ENCODE measurements around the gene SERHL2. TPM values are rescaled to one million over a fixed set of nuclear protein-coding genes. Genes with fewer than 3 reads are reported as not detected.
"Not testable (repeated sequence)": the region's sequence is repeated elsewhere in the genome, so short reads cannot be mapped to it uniquely, and the experiment has no call there.

Gene SERHL2, protein sequence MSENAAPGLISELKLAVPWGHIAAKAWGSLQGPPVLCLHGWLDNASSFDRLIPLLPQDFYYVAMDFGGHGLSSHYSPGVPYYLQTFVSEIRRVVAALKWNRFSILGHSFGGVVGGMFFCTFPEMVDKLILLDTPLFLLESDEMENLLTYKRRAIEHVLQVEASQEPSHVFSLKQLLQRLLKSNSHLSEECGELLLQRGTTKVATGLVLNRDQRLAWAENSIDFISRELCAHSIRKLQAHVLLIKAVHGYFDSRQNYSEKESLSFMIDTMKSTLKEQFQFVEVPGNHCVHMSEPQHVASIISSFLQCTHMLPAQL
- total RNA-seq, result 0.73 TPM

DNA sequence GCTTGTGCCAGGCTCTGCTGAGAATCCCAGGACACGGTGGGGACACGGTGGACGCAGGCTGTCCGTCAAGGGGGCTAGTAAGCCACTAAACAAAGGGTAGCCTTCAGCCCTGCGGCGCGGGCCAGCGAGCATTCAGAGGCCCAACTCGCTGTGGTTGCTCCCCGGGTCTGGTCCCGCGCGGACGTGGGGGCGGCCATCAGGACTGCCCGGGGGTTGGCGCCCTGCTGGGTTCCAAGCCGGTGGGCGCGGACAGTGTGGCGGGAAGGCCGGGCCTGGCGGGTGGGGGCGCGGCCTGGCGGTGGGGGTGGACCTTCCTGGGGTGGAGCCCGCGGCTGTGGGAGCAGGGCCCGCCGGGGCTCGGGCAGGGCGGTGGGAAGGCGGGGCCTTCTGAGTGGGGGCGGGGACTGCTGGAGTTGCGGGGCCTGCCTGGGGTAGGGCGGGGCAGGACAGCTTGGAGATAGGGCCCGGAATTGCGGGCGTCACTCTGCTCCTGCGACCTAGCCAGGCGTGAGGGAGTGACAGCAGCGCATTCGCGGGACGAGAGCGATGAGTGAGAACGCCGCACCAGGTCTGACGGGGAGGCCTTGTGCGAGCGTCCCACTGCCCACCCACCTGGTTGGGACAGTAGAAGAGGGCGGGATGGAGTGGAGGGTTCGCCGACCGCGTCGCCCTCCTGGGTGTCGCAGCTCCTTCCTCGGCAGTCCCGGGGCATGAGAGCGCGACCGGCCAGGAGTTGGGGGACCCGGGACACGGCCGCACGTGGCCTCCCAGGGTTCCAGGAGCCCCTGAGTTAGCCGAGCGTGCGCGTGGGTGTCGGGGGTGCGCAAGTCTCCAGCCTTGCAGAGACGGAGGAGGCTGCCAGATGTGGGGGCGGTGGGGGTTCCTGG is at the start of gene SERHL2:
TSS of gene SERHL2 (plus strand) at position 482 of the 887 bp plus-strand sequence. CDS start at position 547, 65 bp downstream.
- peak within 1 kb of the TSS; percentile 31 for H3K4me3 ChIP-seq (ENCODE audit: low read length)
- H3K27me3 ChIP-seq (ENCODE audit: insufficient read depth, low read length), result no peaks in the 10 kb centered on the region
- H3K4me1 ChIP-seq (ENCODE audit: insufficient read depth, low read length), result peaks cover 18% of the 10 kb centered on the region
- no peaks in the 10 kb centered on the region for H3K9me3 ChIP-seq (ENCODE audit: low read depth, low read length)

DNA sequence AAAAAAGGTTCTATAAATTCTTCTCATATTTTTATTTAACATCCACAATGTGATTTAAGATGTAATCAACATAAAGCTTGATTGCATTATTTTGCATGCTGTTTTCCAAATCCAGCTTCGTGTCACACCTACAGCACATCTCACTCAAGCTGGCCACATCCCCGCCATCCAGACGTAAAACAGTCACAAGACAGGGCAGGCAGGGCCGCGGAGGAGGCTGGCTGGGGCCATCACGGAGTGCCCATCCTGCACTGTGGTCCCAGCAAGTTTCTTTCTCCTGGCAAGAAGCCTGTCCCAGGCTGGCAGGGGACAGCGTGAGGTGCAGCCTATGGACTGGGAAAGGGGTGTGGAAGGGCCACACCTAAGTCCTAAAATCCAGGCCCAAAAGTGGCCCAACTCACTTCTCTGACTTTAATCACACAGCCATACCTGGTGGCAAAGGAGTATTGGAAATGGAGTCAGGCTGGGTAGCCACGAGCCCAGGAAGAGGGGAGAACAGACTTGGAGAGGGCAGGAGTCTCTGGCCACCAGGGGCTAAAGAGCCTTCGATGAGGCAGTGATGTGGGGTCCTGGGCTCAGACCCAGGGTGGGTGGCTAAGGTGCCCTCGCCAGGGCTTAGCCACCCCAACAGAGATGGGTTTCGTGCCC is 45.3 kb upstream of the SERHL2 start:
- H3K4me1 ChIP-seq (ENCODE audit: insufficient read depth, low read length); H3K27me3 ChIP-seq (ENCODE audit: insufficient read depth, low read length); H3K4me3 ChIP-seq (ENCODE audit: low read length); H3K9me3 ChIP-seq (ENCODE audit: low read depth, low read length): not testable (repeated sequence)

DNA sequence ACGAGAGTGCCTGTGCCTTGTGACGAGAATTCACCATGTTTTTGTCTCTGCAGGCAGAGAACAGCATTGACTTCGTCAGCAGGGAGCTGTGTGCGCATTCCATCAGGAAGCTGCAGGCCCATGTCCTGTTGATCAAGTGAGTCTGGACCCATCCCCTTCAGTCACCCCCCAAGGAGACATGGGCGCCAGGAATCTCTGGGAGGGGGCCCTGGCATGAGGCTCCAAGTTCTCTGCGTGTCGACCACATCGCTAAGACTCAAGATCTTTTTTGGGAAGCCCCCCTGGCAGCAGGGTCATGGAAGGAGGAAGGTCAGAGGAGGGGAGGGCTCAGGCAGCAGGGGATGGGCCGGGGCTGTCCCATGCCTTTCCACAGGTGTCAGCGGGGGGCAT is 44.8 kb upstream of the SERHL2 start:
- not testable (repeated sequence) for H3K4me3 ChIP-seq (ENCODE audit: low read length); H3K9me3 ChIP-seq (ENCODE audit: low read depth, low read length); H3K4me1 ChIP-seq (ENCODE audit: insufficient read depth, low read length); H3K27me3 ChIP-seq (ENCODE audit: insufficient read depth, low read length)

DNA sequence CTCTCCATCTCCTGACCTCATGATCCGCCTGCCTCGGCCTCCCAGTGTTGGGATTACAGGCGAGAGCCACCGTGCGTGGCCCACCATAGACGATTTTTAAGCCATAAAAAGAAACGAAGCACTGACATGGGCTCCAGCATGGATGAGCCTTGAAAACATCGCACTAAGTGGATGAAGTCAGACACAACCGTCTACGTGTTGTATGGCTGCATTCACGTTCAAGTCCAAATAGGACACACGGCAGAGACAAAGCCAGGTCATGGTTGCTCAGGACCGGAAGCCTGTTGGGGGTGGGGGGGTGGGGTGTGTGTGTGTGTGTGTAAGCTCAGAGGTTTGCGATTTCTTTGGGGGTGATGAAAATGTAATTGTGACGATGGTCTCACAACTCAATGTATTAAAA is 44.2 kb upstream of the SERHL2 start:
- Histone ChIP-seq H3K4me3 (ENCODE audit: low read length) (no peak overlapping the region), H3K4me1 (ENCODE audit: insufficient read depth, low read length) (no peaks in the 10 kb centered on the region), H3K9me3 (ENCODE audit: low read depth, low read length) (no peaks in the 10 kb centered on the region), H3K27me3 (ENCODE audit: insufficient read depth, low read length) (no peaks in the 10 kb centered on the region)

DNA sequence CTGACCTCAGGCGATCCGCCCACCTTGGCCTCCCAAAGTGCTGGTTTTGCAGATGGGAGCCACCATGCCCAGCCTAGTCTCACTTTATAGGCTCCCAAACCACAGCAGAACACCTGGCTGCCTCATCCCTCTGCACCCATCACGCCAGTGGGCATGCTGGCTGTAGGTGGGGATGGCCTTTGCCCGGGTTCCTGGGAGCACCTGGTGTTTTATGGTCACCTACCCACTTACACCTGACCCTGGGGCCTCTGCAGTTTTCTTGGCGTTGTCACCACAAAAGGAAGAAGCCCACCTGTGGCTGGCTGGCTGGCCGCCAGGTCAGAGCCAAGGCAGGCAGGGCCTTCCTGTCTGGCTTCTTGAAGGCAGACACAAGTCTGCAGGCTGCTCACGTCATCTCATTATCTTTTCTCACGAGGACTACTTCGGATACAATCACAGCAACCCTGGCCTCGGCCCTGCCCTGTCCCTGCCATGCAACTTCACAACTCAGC is 42.3 kb upstream of the SERHL2 start:
- Histone ChIP-seq H3K4me1 (ENCODE audit: insufficient read depth, low read length) (no peaks in the 10 kb centered on the region), H3K9me3 (ENCODE audit: low read depth, low read length) (no peaks in the 10 kb centered on the region), H3K4me3 (ENCODE audit: low read length) (no peak overlapping the region), H3K27me3 (ENCODE audit: insufficient read depth, low read length) (no peaks in the 10 kb centered on the region)

DNA sequence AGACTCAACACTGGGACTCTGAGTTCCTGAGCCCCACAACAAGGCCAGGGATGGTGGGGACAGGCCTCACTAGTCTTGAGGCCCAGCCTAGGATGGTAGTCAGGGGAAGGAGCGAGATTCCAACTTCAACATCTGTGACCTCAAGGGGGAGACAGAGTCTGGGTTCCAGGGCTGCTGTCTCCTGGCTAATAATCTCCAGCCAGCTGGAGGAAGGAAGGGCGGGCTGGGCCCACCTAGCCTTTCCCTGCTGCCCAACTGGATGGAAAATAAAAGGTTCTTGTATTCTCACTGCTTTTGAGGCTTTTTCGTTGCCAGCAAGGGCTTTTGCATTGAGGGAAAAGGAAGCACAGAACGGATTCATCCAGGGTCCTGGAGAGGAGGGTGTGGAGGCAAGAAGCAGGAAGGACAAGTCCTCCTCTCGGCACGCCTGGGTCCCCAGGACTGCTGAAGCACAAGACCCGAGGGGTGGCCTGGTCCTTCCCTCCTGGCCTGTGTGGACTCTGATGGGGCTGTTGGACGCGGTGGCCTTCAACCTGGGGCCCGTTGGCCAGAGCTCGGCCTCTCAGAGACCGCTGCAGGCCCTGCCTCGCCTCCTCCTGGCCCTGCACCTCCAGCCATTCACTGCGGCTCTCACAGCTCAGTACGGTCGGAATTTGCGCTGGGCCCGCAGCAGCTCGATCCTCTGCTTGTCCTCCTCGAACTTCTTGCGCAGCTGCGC is 41.3 kb upstream of the SERHL2 start:
- not testable (repeated sequence) for H3K9me3 ChIP-seq (ENCODE audit: low read depth, low read length); H3K27me3 ChIP-seq (ENCODE audit: insufficient read depth, low read length); H3K4me3 ChIP-seq (ENCODE audit: low read length); H3K4me1 ChIP-seq (ENCODE audit: insufficient read depth, low read length)

DNA sequence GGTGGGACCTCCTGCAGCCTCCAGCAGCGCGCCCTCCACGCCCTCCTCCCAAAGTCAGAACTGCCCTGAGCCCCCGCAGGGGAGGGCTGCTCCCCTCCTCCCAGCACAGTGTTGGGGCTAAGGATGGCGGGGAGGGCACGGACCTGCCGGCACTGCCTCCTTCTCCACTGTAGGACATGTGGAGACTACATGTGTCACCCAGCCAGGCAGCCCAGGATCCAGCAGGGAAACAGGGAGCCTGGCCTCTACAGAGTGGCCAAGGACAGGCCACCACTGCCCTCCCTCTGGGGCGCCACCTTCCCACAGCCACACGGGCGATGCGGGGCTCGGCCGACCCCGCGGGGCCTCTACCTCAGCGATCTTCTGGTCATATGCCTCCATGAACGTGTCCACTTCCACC is 39.4 kb upstream of the SERHL2 start:
- not testable (repeated sequence) for H3K4me3 ChIP-seq (ENCODE audit: low read length); H3K9me3 ChIP-seq (ENCODE audit: low read depth, low read length)

DNA sequence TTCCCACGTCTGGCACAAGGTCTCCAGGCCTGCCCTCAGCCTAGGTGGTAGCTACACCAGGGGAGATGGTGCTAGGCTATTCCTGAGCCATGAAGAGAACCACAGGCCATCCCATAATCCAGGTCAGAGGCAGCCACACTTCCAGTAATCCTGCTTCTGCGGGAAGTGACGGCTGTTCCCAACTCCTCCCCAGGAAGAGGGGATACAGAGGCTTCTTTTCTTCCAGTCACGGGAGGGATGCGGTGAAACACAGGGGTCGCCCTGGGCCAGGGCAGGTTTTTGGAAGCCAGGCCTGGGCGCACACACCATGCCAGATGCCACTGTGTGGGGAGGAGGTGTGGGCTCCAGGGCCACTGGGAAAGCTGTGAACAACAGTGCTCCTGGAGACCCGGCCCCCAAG is 38.5 kb upstream of the SERHL2 start:
- H3K9me3 ChIP-seq (ENCODE audit: low read depth, low read length); H3K27me3 ChIP-seq (ENCODE audit: insufficient read depth, low read length); H3K4me1 ChIP-seq (ENCODE audit: insufficient read depth, low read length); H3K4me3 ChIP-seq (ENCODE audit: low read length): not testable (repeated sequence)

More for the DNA sequence above, 39.4 kb upstream of the SERHL2 start:
- not testable (repeated sequence) for H3K27me3 ChIP-seq (ENCODE audit: insufficient read depth, low read length); H3K4me1 ChIP-seq (ENCODE audit: insufficient read depth, low read length)

DNA sequence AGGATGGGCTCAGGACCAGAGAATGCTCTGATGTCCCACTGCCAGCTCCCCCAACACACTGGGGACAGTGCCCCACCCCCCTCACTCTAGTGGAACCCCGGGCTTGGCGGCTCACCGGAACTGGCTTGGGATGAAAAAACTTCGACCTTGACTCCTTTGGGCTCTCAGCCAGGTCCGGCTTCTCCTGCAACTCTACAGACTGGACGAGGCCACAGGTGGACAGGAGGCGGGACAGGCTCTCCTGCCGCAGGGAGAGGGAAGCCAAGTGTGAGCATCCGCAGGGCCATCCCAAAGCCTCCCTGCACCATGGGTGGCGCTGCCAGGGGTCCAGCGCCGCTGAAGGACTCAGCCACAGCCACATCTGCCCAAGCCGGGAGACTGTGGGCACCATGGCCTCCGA is 37.9 kb upstream of the SERHL2 start:
- Histone ChIP-seq H3K4me1 (ENCODE audit: insufficient read depth, low read length) (peaks cover 9% of the 10 kb centered on the region), H3K9me3 (ENCODE audit: low read depth, low read length) (no peaks in the 10 kb centered on the region)

DNA sequence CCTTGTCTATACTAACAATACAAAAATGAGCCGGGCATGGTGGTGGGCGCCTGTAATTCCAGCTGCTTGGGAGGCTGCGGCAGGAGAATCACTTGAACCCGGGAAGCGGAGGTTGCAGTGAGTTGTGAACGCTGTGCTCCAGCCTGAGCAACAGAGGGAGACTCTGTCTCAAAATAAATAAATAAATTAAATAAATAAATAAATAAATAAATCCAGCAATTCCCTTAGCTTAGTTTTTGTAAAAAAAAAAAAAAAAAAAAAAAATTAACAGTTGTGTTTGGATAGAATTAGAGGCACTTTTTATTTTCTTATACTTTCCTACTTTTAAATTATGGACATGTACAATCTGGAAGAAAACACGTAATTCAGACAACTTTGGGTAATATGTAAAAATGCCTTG is 36.7 kb upstream of the SERHL2 start:
- not testable (repeated sequence) for H3K4me3 ChIP-seq (ENCODE audit: low read length); H3K9me3 ChIP-seq (ENCODE audit: low read depth, low read length); H3K27me3 ChIP-seq (ENCODE audit: insufficient read depth, low read length); H3K4me1 ChIP-seq (ENCODE audit: insufficient read depth, low read length)

More for the DNA sequence above, 37.9 kb upstream of the SERHL2 start:
- Histone ChIP-seq H3K27me3 (ENCODE audit: insufficient read depth, low read length) (no peaks in the 10 kb centered on the region), H3K4me3 (ENCODE audit: low read length) (no peak overlapping the region)

DNA sequence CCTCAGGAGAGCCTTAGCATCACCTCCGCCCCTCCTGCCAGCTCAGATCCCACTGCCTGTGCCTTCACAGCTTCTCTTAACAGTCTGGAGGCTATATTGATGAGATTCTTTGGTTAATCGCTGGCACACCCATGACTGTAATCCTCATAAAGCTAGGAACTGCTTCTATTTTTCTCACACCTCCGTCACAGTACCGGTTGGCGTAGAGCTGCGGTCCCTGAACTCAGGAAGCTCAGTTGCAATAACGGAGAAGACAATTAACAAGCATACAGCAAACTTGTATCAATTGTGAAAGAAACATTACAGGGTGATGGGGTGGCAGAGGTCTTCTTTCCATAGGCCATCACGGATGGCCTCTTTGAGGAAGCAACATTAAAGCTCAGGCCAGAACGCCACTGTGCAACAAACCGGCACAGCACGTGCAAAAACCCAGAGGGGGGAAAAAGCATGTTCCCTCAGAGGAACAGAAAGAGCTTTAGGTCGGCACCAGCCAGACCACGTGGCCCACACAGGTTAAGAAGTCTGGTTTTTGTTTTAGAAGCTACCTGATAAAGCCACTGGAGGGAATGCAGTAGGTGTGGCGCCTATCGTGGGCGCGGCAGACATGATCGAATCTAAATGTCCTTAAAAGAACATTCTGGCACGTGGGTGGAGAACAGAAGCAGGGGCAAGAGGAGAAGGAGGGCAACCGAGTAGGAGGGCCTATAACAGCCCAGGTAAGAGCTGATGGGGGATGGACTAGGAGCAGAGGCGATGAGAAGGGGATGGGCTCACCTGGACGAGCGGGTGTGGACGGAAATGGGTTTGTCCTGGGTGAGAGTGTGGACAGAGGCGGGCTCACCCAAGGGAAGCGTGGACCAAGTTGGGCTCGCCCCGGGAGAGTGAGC is 34.9 kb upstream of the SERHL2 start:
- H3K27me3 ChIP-seq (ENCODE audit: insufficient read depth, low read length); H3K9me3 ChIP-seq (ENCODE audit: low read depth, low read length); H3K4me1 ChIP-seq (ENCODE audit: insufficient read depth, low read length): not testable (repeated sequence)
- peak overlapping the region; percentile 64 for H3K4me3 ChIP-seq (ENCODE audit: low read length)

DNA sequence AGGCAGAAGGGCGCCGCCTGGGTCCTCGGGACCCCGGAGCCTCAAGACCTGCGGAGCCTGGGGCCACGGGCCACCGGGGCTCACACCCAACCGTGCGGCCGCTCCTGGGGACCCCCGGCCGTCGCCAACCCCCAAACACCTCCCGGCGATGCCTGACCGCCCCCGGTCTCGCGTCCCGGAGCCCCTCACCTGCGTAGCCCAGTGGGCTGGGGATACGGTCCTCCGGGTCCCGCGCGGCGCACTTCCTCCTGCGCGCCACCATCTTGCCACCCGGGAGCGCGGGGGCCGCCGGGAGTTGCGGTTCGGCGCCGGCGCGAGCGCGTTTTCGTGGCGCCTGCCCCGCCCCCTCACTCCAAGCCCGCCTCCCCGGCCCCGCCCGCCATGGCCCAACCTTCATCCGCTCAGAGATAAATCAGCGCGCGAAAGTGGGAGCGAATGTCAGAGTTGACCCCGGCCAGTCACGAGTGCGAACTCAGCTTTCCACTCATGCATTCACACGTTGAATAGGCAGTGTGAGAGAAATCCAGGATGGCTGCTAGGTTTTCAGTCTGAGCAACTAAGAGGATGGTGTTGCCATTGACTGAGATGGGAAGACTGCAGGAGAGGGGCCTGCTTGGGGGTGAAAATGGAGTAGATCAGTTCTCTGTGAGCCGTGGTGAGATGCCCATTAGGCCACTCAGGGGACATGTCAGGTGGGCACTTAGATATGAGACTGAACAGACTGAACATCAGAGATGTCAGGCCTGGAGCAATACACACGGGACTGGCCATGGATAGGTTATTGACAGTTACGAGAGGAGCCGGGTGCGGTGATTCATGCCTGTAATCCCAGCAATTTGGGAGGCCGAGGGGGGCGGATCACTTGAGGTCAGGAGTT is 34.0 kb upstream of the SERHL2 start, which contains the start of gene RRP7A:
TSS of gene RRP7A (minus strand) at position 272 of the 877 bp plus-strand sequence. CDS start at position 262, 10 bp downstream.
- Histone ChIP-seq H3K9me3 (ENCODE audit: low read depth, low read length) (no peaks in the 10 kb centered on the region), H3K4me1 (ENCODE audit: insufficient read depth, low read length) (peaks cover 9% of the 10 kb centered on the region), H3K4me3 (ENCODE audit: low read length) (peak within 1 kb of the TSS; percentile 64), H3K27me3 (ENCODE audit: insufficient read depth, low read length) (no peaks in the 10 kb centered on the region)

DNA sequence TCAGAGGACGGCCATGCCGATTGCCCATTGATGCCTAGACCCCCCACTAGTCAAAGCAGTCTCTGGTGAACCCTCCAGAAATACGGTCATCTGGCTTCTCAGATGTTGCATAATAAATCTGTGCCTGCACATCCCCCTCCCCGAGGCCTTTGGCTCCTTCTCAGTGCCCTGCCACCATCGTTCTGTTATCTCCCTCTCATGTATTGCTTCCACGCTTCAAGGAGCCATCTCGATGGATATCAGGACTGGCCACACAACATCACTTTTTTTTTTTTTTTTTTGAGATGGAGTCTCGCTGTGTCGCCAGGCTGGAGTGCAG is 32.6 kb upstream of the SERHL2 start:
- peaks cover 9% of the 10 kb centered on the region for H3K4me1 ChIP-seq (ENCODE audit: insufficient read depth, low read length)
- no peaks in the 10 kb centered on the region for H3K9me3 ChIP-seq (ENCODE audit: low read depth, low read length)
- no peaks in the 10 kb centered on the region for H3K27me3 ChIP-seq (ENCODE audit: insufficient read depth, low read length)
- no peak overlapping the region for H3K4me3 ChIP-seq (ENCODE audit: low read length)
